Testis (tissue), 2 donors: Measurements from ENCODE around the gene KIRREL1.

ENCODE experiments used
- POLR2A ChIP-seq: fragments of 450-650 bp; IDR thresholded peaks from one replicate; pipeline ENCODE4 v1.6.1; 2017; ENCODE audit warnings: antibody characterized with exemption, mild to moderate bottlenecking, moderate library complexity
- TF ChIP-seq, protein P1 (sequence below), 3 experiments: fragments of 450-650 bp in 2 of 3; fragments of 200-600 bp in 1 of 3; sonication (generic) in 1 of 3; IDR thresholded peaks; one replicate each; pipeline ENCODE4 v1.5.1; 2016 to 2019; ENCODE audit warnings: antibody characterized with exemption in 3 of 3, mild to moderate bottlenecking in 2 of 3, moderate library complexity in 1 of 3

DNA sequence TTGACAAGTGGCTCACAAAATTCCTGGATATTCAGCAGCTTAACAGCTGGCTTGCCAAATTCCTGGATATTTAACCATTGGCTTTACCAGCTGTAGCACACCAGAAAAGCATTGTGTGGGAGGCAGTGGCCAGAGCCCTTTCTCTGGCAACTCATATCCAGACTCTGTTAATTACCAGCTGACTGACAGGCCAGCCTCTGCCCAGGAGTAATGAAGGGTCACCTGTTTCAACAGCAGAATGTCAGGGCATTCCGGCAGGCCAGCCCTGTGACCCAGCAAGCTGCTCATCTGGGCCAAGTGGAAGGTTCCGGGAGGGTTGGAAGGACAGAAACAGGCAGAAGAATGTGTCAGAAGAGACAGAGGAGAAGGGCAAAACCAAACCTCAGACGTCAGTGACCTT is 35.2 kb upstream of the KIRREL1 start:
- TF ChIP-seq, protein P1, sequence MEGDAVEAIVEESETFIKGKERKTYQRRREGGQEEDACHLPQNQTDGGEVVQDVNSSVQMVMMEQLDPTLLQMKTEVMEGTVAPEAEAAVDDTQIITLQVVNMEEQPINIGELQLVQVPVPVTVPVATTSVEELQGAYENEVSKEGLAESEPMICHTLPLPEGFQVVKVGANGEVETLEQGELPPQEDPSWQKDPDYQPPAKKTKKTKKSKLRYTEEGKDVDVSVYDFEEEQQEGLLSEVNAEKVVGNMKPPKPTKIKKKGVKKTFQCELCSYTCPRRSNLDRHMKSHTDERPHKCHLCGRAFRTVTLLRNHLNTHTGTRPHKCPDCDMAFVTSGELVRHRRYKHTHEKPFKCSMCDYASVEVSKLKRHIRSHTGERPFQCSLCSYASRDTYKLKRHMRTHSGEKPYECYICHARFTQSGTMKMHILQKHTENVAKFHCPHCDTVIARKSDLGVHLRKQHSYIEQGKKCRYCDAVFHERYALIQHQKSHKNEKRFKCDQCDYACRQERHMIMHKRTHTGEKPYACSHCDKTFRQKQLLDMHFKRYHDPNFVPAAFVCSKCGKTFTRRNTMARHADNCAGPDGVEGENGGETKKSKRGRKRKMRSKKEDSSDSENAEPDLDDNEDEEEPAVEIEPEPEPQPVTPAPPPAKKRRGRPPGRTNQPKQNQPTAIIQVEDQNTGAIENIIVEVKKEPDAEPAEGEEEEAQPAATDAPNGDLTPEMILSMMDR (IDR thresholded peaks at IDR 0.05), result no peak
- TF ChIP-seq POLR2A, result no peak
